ENCODE measurements around the gene YARS1. TPM values are rescaled to one million over a fixed set of nuclear protein-coding genes. Genes with fewer than 3 reads are reported as not detected.

Gene YARS1
- total RNA-seq, 4 donors from 2014 or later: 36.6 to 67.7 (median 42.4) TPM

GRCh38 chr1:32860566-32860965, 43.4 kb upstream of the YARS1 start:
- TF ChIP-seq CTCF (IDR thresholded peaks at IDR 0.05; ENCODE audit: low read depth): no peak

GRCh38 chr1:32859915-32860314, 42.8 kb upstream of the YARS1 start:
- no peak for TF ChIP-seq CTCF (IDR thresholded peaks at IDR 0.05; ENCODE audit: low read depth)

GRCh38 chr1:32858791-32859190, 41.6 kb upstream of the YARS1 start:
- no peak for TF ChIP-seq CTCF (IDR thresholded peaks at IDR 0.05; ENCODE audit: low read depth)

- no peak for TF ChIP-seq CTCF (IDR thresholded peaks at IDR 0.05; ENCODE audit: low read depth)
Observed at GRCh38 chr1:32858136-32858535, 41.0 kb upstream of the YARS1 start.

GRCh38 chr1:32855861-32856617, 38.9 kb upstream of the YARS1 start:
- TF ChIP-seq CTCF (IDR thresholded peaks at IDR 0.05; ENCODE audit: low read depth): no peak

GRCh38 chr1:32848354-32849063, 31.4 kb upstream of the YARS1 start:
- no peak for TF ChIP-seq CTCF (IDR thresholded peaks at IDR 0.05; ENCODE audit: low read depth)

GRCh38 chr1:32831878-32832277, 14.7 kb upstream of the YARS1 start:
- no peak for TF ChIP-seq CTCF (IDR thresholded peaks at IDR 0.05; ENCODE audit: low read depth)

All from subcutaneous adipose tissue (tissue), 4 donors.